Measurements from ENCODE around the gene LRP1. TPM values are rescaled to one million over a fixed set of nuclear protein-coding genes. Genes with fewer than 3 reads are reported as not detected.
A peak's percentile ranks its signal among the peaks of the same experiment; 100 is the strongest.

LRP1 gene
- total RNA-seq, 2 experiments from 2014 or later: 6.6 to 8.5 TPM

- H3K36me3 Mint-ChIP-seq (ENCODE audit: low read depth): peaks cover 8% of the 10 kb centered on the region
- peak overlapping the region; percentile 54 to 73 for H3K27ac ChIP-seq (ENCODE audit: low read depth in 1 of 2, low read length in 2 of 2)
- ChIA-PET CTCF (interaction anchor here (1.4 to 4.6 kb wide), 4 partner anchors 10 to 92 kb away, joined by 3 to 24 read pairs (median 12); partner anchors contain the start of gene STAT6), POLR2A (interaction anchor here (1.2 to 5.1 kb wide), 7 partner anchors 11 to 163 kb away, joined by 4 to 140 read pairs (median 8); partner anchors contain the start of genes NAB2 and STAT6)
- intact Hi-C loops (cut with DNase I, micrococcal nuclease): loop anchor here (1.0 to 10.0 kb wide), 4 partner anchors 7 to 445 kb away; partner anchors contain the start of genes BAZ2A (in 1 of the 2) and NAB2 (in 1 of the 2)
- H3K36me3 ChIP-seq (ENCODE audit: insufficient read depth, low read length): peaks cover 3% of the 10 kb centered on the region
- H3K27me3 Mint-ChIP-seq: no peaks in the 10 kb centered on the region
- no peak overlapping the region for H3K4me3 Mint-ChIP-seq
- no peak overlapping the region for H3K4me3 ChIP-seq (ENCODE audit: low read length)
- peaks cover 28% of the 10 kb centered on the region for H3K4me1 ChIP-seq (ENCODE audit: insufficient read depth, low read length)
- no peaks in the 10 kb centered on the region for H3K27me3 ChIP-seq (ENCODE audit: control insufficient read depth in 1 of 2, insufficient read depth in 2 of 2, low read length in 2 of 2)
- H3K4me1 Mint-ChIP-seq (ENCODE audit: low read depth): peaks cover 24% of the 10 kb centered on the region
- ATAC-seq (ENCODE audit: poor library complexity): no peak
- no peaks in the 10 kb centered on the region for H3K9me3 ChIP-seq (ENCODE audit: control insufficient read depth in 1 of 2, insufficient read depth in 1 of 2, low read length in 2 of 2)
- DNase-seq: no peak
- H3K9me3 Mint-ChIP-seq: no peaks in the 10 kb centered on the region
- no peak for TF ChIP-seq CTCF (IDR thresholded peaks at IDR 0.05)
- H3K27ac Mint-ChIP-seq: peak overlapping the region; percentile 88
Observed at GRCh38 chr12:57079821-57080220, 48.5 kb upstream of the LRP1 start.

- no peak overlapping the region for H3K27ac Mint-ChIP-seq
- POLR2A ChIA-PET: interaction anchor here (5.1 kb wide), 1 partner anchor 30 kb away, joined by 140 read pairs; the partner anchor contains the start of gene STAT6
Observed at GRCh38 chr12:57080855-57081254, 47.4 kb upstream of the LRP1 start.

GRCh38 chr12:57085999-57086492, 42.2 kb upstream of the LRP1 start:
- Mint-ChIP-seq H3K27ac (peak overlapping the region; percentile 98), H3K4me1 (ENCODE audit: low read depth) (peaks cover 47% of the 10 kb centered on the region), H3K4me3 (peak overlapping the region; percentile 98), H3K9me3 (no peaks in the 10 kb centered on the region), H3K27me3 (no peaks in the 10 kb centered on the region), H3K36me3 (ENCODE audit: low read depth) (peaks cover 31% of the 10 kb centered on the region)
- Histone ChIP-seq H3K27ac (ENCODE audit: low read depth in 1 of 2, low read length in 2 of 2) (peak overlapping the region; percentile 99), H3K4me1 (ENCODE audit: insufficient read depth, low read length) (peaks cover 45% of the 10 kb centered on the region), H3K27me3 (ENCODE audit: control insufficient read depth in 1 of 2, insufficient read depth in 2 of 2, low read length in 2 of 2) (no peaks in the 10 kb centered on the region), H3K4me3 (ENCODE audit: low read length) (peak overlapping the region; percentile 82), H3K9me3 (ENCODE audit: control insufficient read depth in 1 of 2, insufficient read depth in 1 of 2, low read length in 2 of 2) (no peaks in the 10 kb centered on the region), H3K36me3 (ENCODE audit: insufficient read depth, low read length) (peaks cover 4% of the 10 kb centered on the region)
- CTCF ChIA-PET: interaction anchor here (1.0 to 2.0 kb wide), 2 partner anchors 17 to 26 kb away, joined by 5 to 12 read pairs; no protein-coding TSS in a partner anchor
- intact Hi-C loops (cut with DNase I, micrococcal nuclease): loop anchor here (2.0 to 10.0 kb wide), 2 partner anchors 17 to 451 kb away; partner anchors contain the start of gene BAZ2A (in 1 of the 2)
- POLR2A ChIA-PET: interaction anchor here (1.0 to 14.4 kb wide), 3 partner anchors 8 to 22 kb away, joined by 6 to 344 read pairs (median 130); partner anchors contain the start of genes NEMP1 and STAT6
- TF ChIP-seq CTCF (IDR thresholded peaks at IDR 0.05): no peak
- no peak for ATAC-seq (ENCODE audit: poor library complexity)
- DNase-seq: peak in 4 of 14 experiments; percentile 37 to 46 (median 43)

More at GRCh38 chr12:57080855-57081254, 47.4 kb upstream of the LRP1 start:
- no peaks in the 10 kb centered on the region for H3K27me3 Mint-ChIP-seq
- Histone ChIP-seq H3K4me1 (ENCODE audit: insufficient read depth, low read length) (peaks cover 31% of the 10 kb centered on the region), H3K36me3 (ENCODE audit: insufficient read depth, low read length) (peaks cover 3% of the 10 kb centered on the region), H3K27me3 (ENCODE audit: control insufficient read depth in 1 of 2, insufficient read depth in 2 of 2, low read length in 2 of 2) (no peaks in the 10 kb centered on the region), H3K4me3 (ENCODE audit: low read length) (no peak overlapping the region), H3K9me3 (ENCODE audit: control insufficient read depth in 1 of 2, insufficient read depth in 1 of 2, low read length in 2 of 2) (no peaks in the 10 kb centered on the region), H3K27ac (ENCODE audit: low read depth in 1 of 2, low read length in 2 of 2) (no peak overlapping the region)
- no peak for TF ChIP-seq CTCF (IDR thresholded peaks at IDR 0.05)
- no peak for ATAC-seq (ENCODE audit: poor library complexity)
- peak overlapping the region; percentile 38 for H3K4me3 Mint-ChIP-seq
- no peaks in the 10 kb centered on the region for H3K9me3 Mint-ChIP-seq
- peaks cover 8% of the 10 kb centered on the region for H3K36me3 Mint-ChIP-seq (ENCODE audit: low read depth)
- no peak for DNase-seq
- intact Hi-C loops (cut with DNase I, micrococcal nuclease): loop anchor here in 1 of 2 experiments (5.0 to 10.0 kb wide), 2 partner anchors 151 to 446 kb away; partner anchors contain the start of gene BAZ2A
- CTCF ChIA-PET: interaction anchor here (0.6 to 4.6 kb wide), 3 partner anchors 11 to 324 kb away, joined by 5 to 24 read pairs (median 22); partner anchors contain the start of gene STAT6
- H3K4me1 Mint-ChIP-seq (ENCODE audit: low read depth): peaks cover 34% of the 10 kb centered on the region

All from CD4-positive, alpha-beta T cell (primary cell).